A549 (cell line): Measurements from ENCODE around the gene POU6F1. TPM values are rescaled to one million over a fixed set of nuclear protein-coding genes. Genes with fewer than 3 reads are reported as not detected.

Source experiments
- ATAC-seq, 2 experiments: fragments of 200-7000 bp in 1 of 2; fragments of >200 bp in 1 of 2; cut with Nextera tagmentation in 1 of 2; cut with Tn5 transposase in 1 of 2; 3 replicates each; pipeline versions ENCODE4 v1.8.0 to v1.9.1; 2018 to 2020; ENCODE audit warnings: mild to moderate bottlenecking in 1 of 2, moderate library complexity in 1 of 2
- CTCF ChIA-PET: fragments of 300-600 bp; sonication (Branson Sonifier 250); formaldehyde crosslinking; extraction: SDS; loops from one replicate; lab custom pipeline; 2021; ENCODE audit warnings: antibody characterized with exemption, inconsistent platforms; lab: Yijun Ruan, JAX
- POLR2A ChIA-PET: fragments of 350-600 bp; formaldehyde crosslinking; extraction: SDS; loops from one replicate; lab custom pipeline; 2021; ENCODE audit warnings: antibody characterized with exemption, inconsistent platforms; lab: Yijun Ruan, JAX
- DNase-seq, 2 experiments: peaks; one replicate each; pipeline versions ENCODE4 v3.0.0 to v3.0.0-alpha.2; 2011 to 2016; ENCODE audit warnings: low read depth in 1 of 2, low spot score in 1 of 2
- FAIRE-seq: peaks from 2 replicates; lab custom pipeline; 2011; peaks lifted over from hg19 to GRCh38; lab: Jason Lieb, UNC
- H3K27ac ChIP-seq, 2 experiments: fragments of >200 bp; sonication (Bioruptor Twin); formaldehyde crosslinking; 3 replicates each; pipeline ENCODE4 v1.5.1; 2016 to 2017
- H3K4me1 ChIP-seq: fragments of >200 bp; sonication (Bioruptor Twin); formaldehyde crosslinking; 3 replicates; pipeline ENCODE4 v1.6.1; 2016
- H3K4me2 ChIP-seq: fragments of >200 bp; sonication (Bioruptor Twin); formaldehyde crosslinking; 3 replicates; pipeline ENCODE4 v1.6.1; 2016
- H3K4me3 ChIP-seq: fragments of >200 bp; sonication (Bioruptor Twin); formaldehyde crosslinking; 3 replicates; pipeline ENCODE4 v1.5.1; 2016
- H3K9me3 ChIP-seq: fragments of >200 bp; sonication (Bioruptor Twin); formaldehyde crosslinking; 3 replicates; pipeline ENCODE4 v1.6.1; 2016
- CEBPB ChIP-seq, 2 experiments: fragments of >200 bp in 1 of 2; sonication (Bioruptor Twin) in 1 of 2; formaldehyde crosslinking in 1 of 2; IDR thresholded peaks; 2 replicates each; pipeline ENCODE4 v1.6.1; 2012 to 2016
- EHMT2 ChIP-seq: fragments of 200-600 bp; sonication (generic); IDR thresholded peaks from 2 replicates; pipeline ENCODE4 v1.6.1; 2016; ENCODE audit warnings: antibody characterized with exemption, low read depth, mild to moderate bottlenecking, moderate library complexity
- FOSB ChIP-seq: fragments of 250-450 bp; sonication (Bioruptor Pico); IDR thresholded peaks from 2 replicates; pipeline ENCODE4 v1.5.0; 2020; ENCODE audit warnings: mild to moderate bottlenecking, moderate library complexity
- GATA3 ChIP-seq: IDR thresholded peaks from 2 replicates; pipeline ENCODE4 v1.6.1; 2012; ENCODE audit warnings: borderline replicate concordance
- HOXB13 ChIP-seq: fragments of 250-450 bp; sonication (Bioruptor Pico); IDR thresholded peaks from 2 replicates; pipeline ENCODE4 v1.5.0; 2020; ENCODE audit warnings: low read depth, mild to moderate bottlenecking, moderate library complexity
- NFE2L2 ChIP-seq: fragments of 150-350 bp; conservative IDR thresholded peaks from 2 replicates; pipeline ENCODE4 v1.6.1; 2014; ENCODE audit warnings: low read length
- NPAS2 ChIP-seq: fragments of 250-450 bp; sonication (Bioruptor Pico); IDR thresholded peaks from 2 replicates; pipeline ENCODE4 v1.8.0; 2022; ENCODE audit warnings: mild to moderate bottlenecking, moderate library complexity, borderline replicate concordance
- POLR2A ChIP-seq: IDR thresholded peaks from 2 replicates; pipeline ENCODE4 v1.6.1; 2012; ENCODE audit warnings: mild to moderate bottlenecking, low read length
- RAD21 ChIP-seq, 2 experiments: fragments of >200 bp in 1 of 2; sonication (Bioruptor Twin) in 1 of 2; formaldehyde crosslinking in 1 of 2; IDR thresholded peaks in 1 of 2; conservative IDR thresholded peaks in 1 of 2; 2 replicates in 1 of 2; 3 replicates in 1 of 2; pipeline ENCODE4 v1.6.1; 2012 to 2018; ENCODE audit warnings: inconsistent platforms in 1 of 2
- SREBF2 ChIP-seq: fragments of 450-650 bp; IDR thresholded peaks from 2 replicates; pipeline ENCODE4 v1.6.1; 2014; ENCODE audit warnings: mild to moderate bottlenecking, moderate library complexity
- ZFP36 ChIP-seq: fragments of 450-650 bp; IDR thresholded peaks from 2 replicates; pipeline ENCODE4 v1.6.1; 2014; ENCODE audit warnings: borderline replicate concordance; ENCODE audit not compliant: partially characterized antibody
- WGBS: methylation state at CpG from one replicate; pipeline ENCODE4 v1.1.6; 2017; ENCODE audit errors: missing lambda C conversion rate; 5-methylcytosine and 5-hydroxymethylcytosine counted together
- polyA plus RNA-seq, 4 experiments: library from polyadenylated mRNA; depleted of rRNA in 3 of 4; stranded (reverse); fragments of >200 nt; fragmentation: RNase III in 1 of 4; extraction: RNeasy Plus Mini Kit Qiagen cat#74134 plus additional on column Dnase treatment in 1 of 4; gene quantifications; 2 replicates in 3 of 4; 3 replicates in 1 of 4; pipeline ENCODE4 v1.2.3, GENCODE V29; 2011 to 2017
- TF ChIP-seq, protein P1 (sequence below): fragments of 450-650 bp; IDR thresholded peaks from 2 replicates; pipeline ENCODE4 v1.6.1; 2014; ENCODE audit warnings: antibody characterized with exemption
- TF ChIP-seq, protein P2 (sequence below): fragments of >200 bp; sonication (Bioruptor Twin); formaldehyde crosslinking; IDR thresholded peaks from 3 replicates; pipeline ENCODE4 v1.6.1; 2016
- TF ChIP-seq, protein P3 (sequence below): fragments of 150-350 bp; IDR thresholded peaks from 2 replicates; pipeline ENCODE4 v1.6.1; 2014; ENCODE audit warnings: low read depth, mild to moderate bottlenecking, low read length
- TF ChIP-seq, protein P4 (sequence below): fragments of 250-450 bp; sonication (Bioruptor Pico); IDR thresholded peaks from 2 replicates; pipeline ENCODE4 v1.5.0; 2020; ENCODE audit warnings: low read depth, mild to moderate bottlenecking, moderate library complexity
- TF ChIP-seq, protein P5 (sequence below): IDR thresholded peaks from 2 replicates; pipeline ENCODE4 v1.6.1; 2012
- TF ChIP-seq, protein P6 (sequence below): fragments of >200 bp; sonication (Bioruptor Twin); formaldehyde crosslinking; IDR thresholded peaks from 3 replicates; pipeline ENCODE4 v1.5.1; 2016
- TF ChIP-seq, protein P7 (sequence below): fragments of 200-600 bp; sonication (generic); IDR thresholded peaks from 2 replicates; pipeline ENCODE4 v1.6.1; 2016; ENCODE audit warnings: antibody characterized with exemption, mild to moderate bottlenecking, moderate library complexity

POU6F1 gene
- polyA plus RNA-seq, 2 of the 4 experiments (the other 2 are of a cell fraction): 0.58 to 1.3 TPM

DNA sequence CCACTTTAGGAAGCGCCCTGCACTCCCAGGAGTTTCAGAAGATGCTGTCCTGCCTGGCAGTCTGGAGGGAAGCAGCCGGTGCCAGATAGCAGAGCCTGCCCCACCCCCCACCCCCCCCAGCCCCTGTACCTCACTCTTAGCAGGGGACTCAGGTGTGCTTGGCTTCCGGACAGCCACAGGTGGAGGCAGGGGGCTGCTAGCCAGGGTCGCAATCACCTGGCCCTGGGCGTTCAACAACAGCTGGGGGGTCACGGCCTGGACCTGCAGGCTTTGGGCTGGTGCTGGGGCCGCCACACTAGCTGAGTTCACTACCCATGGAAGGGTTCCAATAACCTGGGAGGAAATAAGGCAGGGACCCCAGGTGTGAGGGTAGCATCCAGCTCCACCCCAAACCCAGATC is 22.0 kb downstream of the POU6F1 start:
- no peak for DNase-seq
- Histone ChIP-seq H3K9me3 (no peaks in the 10 kb centered on the region), H3K4me1 (no peaks in the 10 kb centered on the region), H3K4me3 (no peak overlapping the region), H3K27ac (no peak overlapping the region), H3K4me2 (no peak overlapping the region)
- ChIA-PET CTCF (interaction anchor here (1.2 to 3.3 kb wide), 3 partner anchors 8 to 15 kb away, joined by 3 to 11 read pairs (median 4); no protein-coding TSS in a partner anchor), POLR2A (interaction anchor here (0.6 kb wide), 1 partner anchor 22 kb away, joined by 6 read pairs; the partner anchor contains the start of gene POU6F1)
- ATAC-seq: no peak
- TF ChIP-seq HOXB13 (no peak), NPAS2 (no peak), ZFP36 (no peak), GATA3 (no peak), FOSB (CRISPR knock-in tag) (no peak), SREBF2 (no peak), EHMT2 (no peak), POLR2A (no peak)
- TF ChIP-seq, protein P1, sequence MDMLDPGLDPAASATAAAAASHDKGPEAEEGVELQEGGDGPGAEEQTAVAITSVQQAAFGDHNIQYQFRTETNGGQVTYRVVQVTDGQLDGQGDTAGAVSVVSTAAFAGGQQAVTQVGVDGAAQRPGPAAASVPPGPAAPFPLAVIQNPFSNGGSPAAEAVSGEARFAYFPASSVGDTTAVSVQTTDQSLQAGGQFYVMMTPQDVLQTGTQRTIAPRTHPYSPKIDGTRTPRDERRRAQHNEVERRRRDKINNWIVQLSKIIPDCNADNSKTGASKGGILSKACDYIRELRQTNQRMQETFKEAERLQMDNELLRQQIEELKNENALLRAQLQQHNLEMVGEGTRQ: no peak
- TF ChIP-seq, protein P2, sequence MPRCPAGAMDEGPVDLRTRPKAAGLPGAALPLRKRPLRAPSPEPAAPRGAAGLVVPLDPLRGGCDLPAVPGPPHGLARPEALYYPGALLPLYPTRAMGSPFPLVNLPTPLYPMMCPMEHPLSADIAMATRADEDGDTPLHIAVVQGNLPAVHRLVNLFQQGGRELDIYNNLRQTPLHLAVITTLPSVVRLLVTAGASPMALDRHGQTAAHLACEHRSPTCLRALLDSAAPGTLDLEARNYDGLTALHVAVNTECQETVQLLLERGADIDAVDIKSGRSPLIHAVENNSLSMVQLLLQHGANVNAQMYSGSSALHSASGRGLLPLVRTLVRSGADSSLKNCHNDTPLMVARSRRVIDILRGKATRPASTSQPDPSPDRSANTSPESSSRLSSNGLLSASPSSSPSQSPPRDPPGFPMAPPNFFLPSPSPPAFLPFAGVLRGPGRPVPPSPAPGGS: no peak
- TF ChIP-seq, protein P3, sequence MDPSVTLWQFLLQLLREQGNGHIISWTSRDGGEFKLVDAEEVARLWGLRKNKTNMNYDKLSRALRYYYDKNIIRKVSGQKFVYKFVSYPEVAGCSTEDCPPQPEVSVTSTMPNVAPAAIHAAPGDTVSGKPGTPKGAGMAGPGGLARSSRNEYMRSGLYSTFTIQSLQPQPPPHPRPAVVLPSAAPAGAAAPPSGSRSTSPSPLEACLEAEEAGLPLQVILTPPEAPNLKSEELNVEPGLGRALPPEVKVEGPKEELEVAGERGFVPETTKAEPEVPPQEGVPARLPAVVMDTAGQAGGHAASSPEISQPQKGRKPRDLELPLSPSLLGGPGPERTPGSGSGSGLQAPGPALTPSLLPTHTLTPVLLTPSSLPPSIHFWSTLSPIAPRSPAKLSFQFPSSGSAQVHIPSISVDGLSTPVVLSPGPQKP: no peak
- TF ChIP-seq, protein P4, sequence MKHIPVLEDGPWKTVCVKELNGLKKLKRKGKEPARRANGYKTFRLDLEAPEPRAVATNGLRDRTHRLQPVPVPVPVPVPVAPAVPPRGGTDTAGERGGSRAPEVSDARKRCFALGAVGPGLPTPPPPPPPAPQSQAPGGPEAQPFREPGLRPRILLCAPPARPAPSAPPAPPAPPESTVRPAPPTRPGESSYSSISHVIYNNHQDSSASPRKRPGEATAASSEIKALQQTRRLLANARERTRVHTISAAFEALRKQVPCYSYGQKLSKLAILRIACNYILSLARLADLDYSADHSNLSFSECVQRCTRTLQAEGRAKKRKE (CRISPR knock-in tag): no peak
- no peak for FAIRE-seq
- WGBS: 71% methylated on average over 1 of the region's 7 CpGs

DNA sequence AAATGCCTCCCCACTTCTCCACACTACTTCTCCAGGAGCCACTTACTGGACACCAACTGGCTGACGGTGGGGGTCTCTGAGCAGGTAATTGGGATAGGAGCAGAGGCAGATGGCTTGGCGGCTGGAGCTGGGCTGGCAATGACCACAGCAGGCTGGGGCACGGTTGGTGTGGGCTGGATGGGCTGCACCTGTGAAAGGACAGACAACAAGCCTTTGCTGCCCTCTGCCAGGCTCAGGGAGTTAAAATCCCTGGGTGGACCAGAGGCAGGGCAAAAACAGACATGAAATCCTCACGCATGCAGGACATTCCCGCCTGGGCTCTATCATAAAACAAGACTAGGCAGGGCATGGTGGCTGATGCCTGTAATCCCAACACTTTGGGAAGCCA is 25.6 kb downstream of the POU6F1 start:
- peak in 1 of 2 experiments; percentile 17; a peak in 1 of 5 replicates for TF ChIP-seq RAD21 (conservative IDR thresholded peaks at IDR 0.05 in 1 of 2, IDR thresholded peaks at IDR 0.05 in 1 of 2)
- TF ChIP-seq, protein P5, sequence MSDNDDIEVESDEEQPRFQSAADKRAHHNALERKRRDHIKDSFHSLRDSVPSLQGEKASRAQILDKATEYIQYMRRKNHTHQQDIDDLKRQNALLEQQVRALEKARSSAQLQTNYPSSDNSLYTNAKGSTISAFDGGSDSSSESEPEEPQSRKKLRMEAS: no peak
- no peaks in the 10 kb centered on the region for H3K9me3 ChIP-seq
- no peak for DNase-seq
- WGBS: 84% methylated on average over 5 of the region's 5 CpGs
- no peak for FAIRE-seq
- no peak overlapping the region for H3K27ac ChIP-seq
- H3K4me2 ChIP-seq: no peak overlapping the region
- ChIA-PET POLR2A (interaction anchor here (0.7 kb wide), 1 partner anchor 46 kb away, joined by 3 read pairs; the partner anchor contains the start of gene DAZAP2), CTCF (no interaction called here)
- no peaks in the 10 kb centered on the region for H3K4me1 ChIP-seq
- no peak overlapping the region for H3K4me3 ChIP-seq
- peak in 1 of 2 experiments; percentile 40; a peak in 2 of 6 replicates for ATAC-seq

DNA sequence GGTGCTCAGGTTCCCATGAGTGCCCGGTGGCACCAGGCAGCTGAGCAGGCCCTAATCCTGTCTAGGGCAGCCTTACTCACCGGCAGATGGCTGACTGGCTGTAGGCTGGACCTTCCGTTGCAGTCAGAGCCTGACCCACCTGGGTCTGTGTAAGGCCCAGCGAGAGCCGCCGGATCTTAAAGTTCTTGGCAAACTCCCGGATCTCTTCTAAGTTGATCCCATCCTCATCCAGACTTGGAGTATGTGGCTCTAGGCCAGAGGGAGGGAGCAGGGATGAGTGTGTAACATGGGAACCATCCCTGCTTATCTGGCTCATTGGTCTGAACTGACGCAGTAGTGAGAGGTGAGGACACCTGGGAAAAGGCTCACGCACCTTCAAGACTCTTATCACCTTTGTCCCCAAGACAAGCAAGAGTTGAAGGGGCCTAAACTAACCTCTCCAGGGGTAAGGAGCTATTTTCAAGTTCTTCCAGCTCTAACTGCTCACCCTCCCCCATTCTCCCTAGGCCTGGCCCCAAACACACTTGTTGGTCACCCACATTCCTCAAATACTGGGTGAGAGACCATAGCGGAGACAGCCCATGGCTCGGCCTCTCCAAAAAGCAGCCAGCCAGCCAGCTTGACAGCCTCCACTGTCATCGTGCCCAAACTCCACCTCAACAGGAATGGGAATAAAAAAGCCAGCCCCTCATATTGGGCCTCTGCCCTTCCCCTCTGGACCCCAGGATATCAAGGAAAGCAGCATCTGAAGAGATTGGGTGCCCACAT is 26.2 kb downstream of the POU6F1 start:
- no peak for FAIRE-seq
- Histone ChIP-seq H3K27ac (no peak overlapping the region), H3K4me1 (no peaks in the 10 kb centered on the region), H3K9me3 (no peaks in the 10 kb centered on the region), H3K4me2 (no peak overlapping the region), H3K4me3 (no peak overlapping the region)
- POLR2A ChIA-PET: no interaction called here
- ATAC-seq: no peak; a peak in 1 of 6 replicates
- no peak for DNase-seq
- 85% methylated on average over 12 of the region's 12 CpGs for WGBS
- CTCF ChIA-PET: no interaction called here
- TF ChIP-seq CEBPB (IDR thresholded peaks at IDR 0.05) (no peak), NFE2L2 (no peak)
- TF ChIP-seq, protein P6, sequence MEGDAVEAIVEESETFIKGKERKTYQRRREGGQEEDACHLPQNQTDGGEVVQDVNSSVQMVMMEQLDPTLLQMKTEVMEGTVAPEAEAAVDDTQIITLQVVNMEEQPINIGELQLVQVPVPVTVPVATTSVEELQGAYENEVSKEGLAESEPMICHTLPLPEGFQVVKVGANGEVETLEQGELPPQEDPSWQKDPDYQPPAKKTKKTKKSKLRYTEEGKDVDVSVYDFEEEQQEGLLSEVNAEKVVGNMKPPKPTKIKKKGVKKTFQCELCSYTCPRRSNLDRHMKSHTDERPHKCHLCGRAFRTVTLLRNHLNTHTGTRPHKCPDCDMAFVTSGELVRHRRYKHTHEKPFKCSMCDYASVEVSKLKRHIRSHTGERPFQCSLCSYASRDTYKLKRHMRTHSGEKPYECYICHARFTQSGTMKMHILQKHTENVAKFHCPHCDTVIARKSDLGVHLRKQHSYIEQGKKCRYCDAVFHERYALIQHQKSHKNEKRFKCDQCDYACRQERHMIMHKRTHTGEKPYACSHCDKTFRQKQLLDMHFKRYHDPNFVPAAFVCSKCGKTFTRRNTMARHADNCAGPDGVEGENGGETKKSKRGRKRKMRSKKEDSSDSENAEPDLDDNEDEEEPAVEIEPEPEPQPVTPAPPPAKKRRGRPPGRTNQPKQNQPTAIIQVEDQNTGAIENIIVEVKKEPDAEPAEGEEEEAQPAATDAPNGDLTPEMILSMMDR: no peak
- TF ChIP-seq, protein P7, sequence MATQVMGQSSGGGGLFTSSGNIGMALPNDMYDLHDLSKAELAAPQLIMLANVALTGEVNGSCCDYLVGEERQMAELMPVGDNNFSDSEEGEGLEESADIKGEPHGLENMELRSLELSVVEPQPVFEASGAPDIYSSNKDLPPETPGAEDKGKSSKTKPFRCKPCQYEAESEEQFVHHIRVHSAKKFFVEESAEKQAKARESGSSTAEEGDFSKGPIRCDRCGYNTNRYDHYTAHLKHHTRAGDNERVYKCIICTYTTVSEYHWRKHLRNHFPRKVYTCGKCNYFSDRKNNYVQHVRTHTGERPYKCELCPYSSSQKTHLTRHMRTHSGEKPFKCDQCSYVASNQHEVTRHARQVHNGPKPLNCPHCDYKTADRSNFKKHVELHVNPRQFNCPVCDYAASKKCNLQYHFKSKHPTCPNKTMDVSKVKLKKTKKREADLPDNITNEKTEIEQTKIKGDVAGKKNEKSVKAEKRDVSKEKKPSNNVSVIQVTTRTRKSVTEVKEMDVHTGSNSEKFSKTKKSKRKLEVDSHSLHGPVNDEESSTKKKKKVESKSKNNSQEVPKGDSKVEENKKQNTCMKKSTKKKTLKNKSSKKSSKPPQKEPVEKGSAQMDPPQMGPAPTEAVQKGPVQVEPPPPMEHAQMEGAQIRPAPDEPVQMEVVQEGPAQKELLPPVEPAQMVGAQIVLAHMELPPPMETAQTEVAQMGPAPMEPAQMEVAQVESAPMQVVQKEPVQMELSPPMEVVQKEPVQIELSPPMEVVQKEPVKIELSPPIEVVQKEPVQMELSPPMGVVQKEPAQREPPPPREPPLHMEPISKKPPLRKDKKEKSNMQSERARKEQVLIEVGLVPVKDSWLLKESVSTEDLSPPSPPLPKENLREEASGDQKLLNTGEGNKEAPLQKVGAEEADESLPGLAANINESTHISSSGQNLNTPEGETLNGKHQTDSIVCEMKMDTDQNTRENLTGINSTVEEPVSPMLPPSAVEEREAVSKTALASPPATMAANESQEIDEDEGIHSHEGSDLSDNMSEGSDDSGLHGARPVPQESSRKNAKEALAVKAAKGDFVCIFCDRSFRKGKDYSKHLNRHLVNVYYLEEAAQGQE: no peak
- TF ChIP-seq, protein P3: no peak
- TF ChIP-seq, protein P1: no peak
